Endodermal cell (in vitro differentiated cells): ENCODE data around the gene RHOU. TPM values are rescaled to one million over a fixed set of nuclear protein-coding genes. Genes with fewer than 3 reads are reported as not detected.
A peak's percentile ranks its signal among the peaks of the same experiment; 100 is the strongest.

Experiments
- DNase-seq: peaks from one replicate; pipeline ENCODE4 v3.0.0-alpha.2; 2017
- H3K27ac ChIP-seq: 2 replicates; pipeline ENCODE4 v1.5.1; 2013; ENCODE audit warnings: mild to moderate bottlenecking, low read depth, low read length, moderate library complexity
- H3K27me3 ChIP-seq: 2 replicates; pipeline ENCODE4 v1.6.1; 2013; ENCODE audit warnings: mild to moderate bottlenecking, low read length, moderate library complexity; ENCODE audit not compliant: insufficient read depth, control insufficient read depth, poor library complexity, severe bottlenecking
- H3K36me3 ChIP-seq: 2 replicates; pipeline ENCODE4 v1.7.0; 2013; ENCODE audit warnings: mild to moderate bottlenecking, low read length, moderate library complexity; ENCODE audit not compliant: control insufficient read depth, insufficient read depth
- H3K4me1 ChIP-seq: one replicate; pipeline ENCODE4 v1.7.0; 2013; ENCODE audit warnings: low read length; ENCODE audit not compliant: control insufficient read depth, insufficient read depth
- H3K4me3 ChIP-seq: 2 replicates; pipeline ENCODE4 v1.5.1; 2013; ENCODE audit warnings: mild to moderate bottlenecking, low read length, moderate library complexity
- H3K9ac ChIP-seq: 2 replicates; pipeline ENCODE4 v1.6.1; 2013; ENCODE audit warnings: mild to moderate bottlenecking, low read length, moderate library complexity; ENCODE audit not compliant: poor library complexity, severe bottlenecking; ENCODE audit errors: extremely low read depth
- H3K9me3 ChIP-seq: 2 replicates; pipeline ENCODE4 v1.6.1; 2013; ENCODE audit warnings: mild to moderate bottlenecking, low read length, moderate library complexity; ENCODE audit not compliant: control insufficient read depth
- H3K27ac Mint-ChIP-seq: 2 replicates; pipeline ENCODE4 v1.8.0; 2020; ENCODE audit warnings: mixed read lengths
- H3K27me3 Mint-ChIP-seq: 2 replicates; pipeline ENCODE4 v1.8.0; 2021; ENCODE audit warnings: mild to moderate bottlenecking, mixed read lengths; ENCODE audit not compliant: insufficient read depth
- H3K36me3 Mint-ChIP-seq: 2 replicates; pipeline ENCODE4 v1.8.0; 2020; ENCODE audit warnings: low read depth, mixed read lengths
- H3K4me1 Mint-ChIP-seq: 2 replicates; pipeline ENCODE4 v1.8.0; 2020; ENCODE audit warnings: mixed read lengths
- H3K4me3 Mint-ChIP-seq: 2 replicates; pipeline ENCODE4 v1.8.0; 2020; ENCODE audit warnings: mild to moderate bottlenecking, moderate library complexity, mixed read lengths
- H3K9me3 Mint-ChIP-seq: 2 replicates; pipeline ENCODE4 v1.8.0; 2020; ENCODE audit warnings: mild to moderate bottlenecking, mixed read lengths
- CTCF ChIP-seq: fragments of 200-600 bp; sonication (generic); conservative IDR thresholded peaks from 2 replicates; pipeline ENCODE4 v1.5.0; 2021; ENCODE audit warnings: antibody characterized with exemption, mild to moderate bottlenecking
- WGBS, 2 experiments: methylation state at CpG; one replicate each; pipeline versions ENCODE4 v1.1.5 to v1.1.7; 2013; ENCODE audit warnings: missing lambda C conversion rate in 2 of 2, mixed read lengths in 1 of 2; ENCODE audit not compliant: insufficient coverage in 1 of 2, insufficient read length in 1 of 2; 5-methylcytosine and 5-hydroxymethylcytosine counted together
- total RNA-seq, 2 donors: library from RNA; stranded (reverse); fragmentation: NEBNext Ultra II Directional in 1 of 2; extraction: Animal tissue kit (Norgen Biotek cat#: 25700) in 1 of 2; gene quantifications; 2 replicates in 1 of 2; 3 replicates in 1 of 2; pipeline ENCODE4 v1.2.1, GENCODE V29; 2021

Gene RHOU
- total RNA-seq, 2 donors from 2014 or later = 9.0 to 12.0 TPM

- Histone ChIP-seq H3K4me3 (no peak overlapping the region), H3K9ac (no peak overlapping the region), H3K9me3 (no peaks in the 10 kb centered on the region), H3K27me3 (no peaks in the 10 kb centered on the region), H3K36me3 (no peaks in the 10 kb centered on the region), H3K4me1 (no peaks in the 10 kb centered on the region), H3K27ac (no peak overlapping the region)
- no peaks in the 10 kb centered on the region for H3K36me3 Mint-ChIP-seq
- H3K9me3 Mint-ChIP-seq = no peaks in the 10 kb centered on the region
- H3K27me3 Mint-ChIP-seq = peaks cover under 1% of the 10 kb centered on the region
- peak; percentile 28 for TF ChIP-seq CTCF
- 96% methylated on average over 1 of the region's 1 CpG; no CpG with 5 or more reads in 1 of the 2 experiments for WGBS, 2 experiments
- H3K4me1 Mint-ChIP-seq = peaks cover 5% of the 10 kb centered on the region
- DNase-seq = no peak
- H3K4me3 Mint-ChIP-seq = no peak overlapping the region
- no peak overlapping the region for H3K27ac Mint-ChIP-seq
These were observed 32.8 kb upstream of the RHOU start for GRCh38 chr1:228702433-228702832.

- H3K4me3 Mint-ChIP-seq = no peak overlapping the region
These were observed 29.0 kb upstream of the RHOU start for GRCh38 chr1:228706305-228706704.

GRCh38 chr1:228717081-228717480, 18.2 kb upstream of the RHOU start:
- no peak overlapping the region for H3K4me3 Mint-ChIP-seq
- H3K27ac Mint-ChIP-seq = no peak overlapping the region
- no peaks in the 10 kb centered on the region for H3K27me3 Mint-ChIP-seq
- no peak overlapping the region for H3K9ac ChIP-seq
- no peaks in the 10 kb centered on the region for H3K9me3 ChIP-seq
- H3K4me1 ChIP-seq = no peaks in the 10 kb centered on the region
- H3K36me3 ChIP-seq = no peaks in the 10 kb centered on the region
- no peak for DNase-seq
- H3K4me3 ChIP-seq = no peak overlapping the region
- H3K36me3 Mint-ChIP-seq = no peaks in the 10 kb centered on the region
- no peak overlapping the region for H3K27ac ChIP-seq
- TF ChIP-seq CTCF = no peak
- H3K27me3 ChIP-seq = no peaks in the 10 kb centered on the region
- peaks cover 2% of the 10 kb centered on the region for H3K9me3 Mint-ChIP-seq
- H3K4me1 Mint-ChIP-seq = no peaks in the 10 kb centered on the region
- WGBS, 2 experiments = 95 to 100% methylated on average over 1 of the region's 1 CpG

More at GRCh38 chr1:228706305-228706704, 29.0 kb upstream of the RHOU start:
- H3K9me3 Mint-ChIP-seq = no peaks in the 10 kb centered on the region
- Histone ChIP-seq H3K4me3 (no peak overlapping the region), H3K4me1 (no peaks in the 10 kb centered on the region), H3K27me3 (no peaks in the 10 kb centered on the region), H3K27ac (no peak overlapping the region), H3K9me3 (no peaks in the 10 kb centered on the region), H3K36me3 (no peaks in the 10 kb centered on the region), H3K9ac (no peak overlapping the region)
- no peak for TF ChIP-seq CTCF
- H3K4me1 Mint-ChIP-seq = peaks cover 5% of the 10 kb centered on the region
- H3K27me3 Mint-ChIP-seq = peaks cover 4% of the 10 kb centered on the region
- DNase-seq = no peak
- WGBS, 2 experiments = 96% methylated on average over 4 of the region's 4 CpGs; no CpG with 5 or more reads in 1 of the 2 experiments
- no peaks in the 10 kb centered on the region for H3K36me3 Mint-ChIP-seq
- H3K27ac Mint-ChIP-seq = no peak overlapping the region
